ENCODE results near the gene KDM2B. TPM values are rescaled to one million over a fixed set of nuclear protein-coding genes. Genes with fewer than 3 reads are reported as not detected.

Gene KDM2B
- total and polyA plus RNA-seq, 2 donors (not counting 3 experiments of a cell fraction or from before 2014, with no cell fraction given) = 26.8 to 37.3 TPM

GRCh38 chr12:121611306-121611705, 30.5 kb upstream of the KDM2B start:
- intact Hi-C loops (cut with micrococcal nuclease) (no loop called here), dilution Hi-C loops (cut with MboI; ENCODE audit: extremely low pct_ligation_motif_present, low sequenced_read_pairs) (no loop called here)
- CTCF ChIA-PET = interaction anchor here (1.3 kb wide), 1 partner anchor 57 kb away, joined by 6 read pairs; no protein-coding TSS in a partner anchor
- Histone ChIP-seq H2AFZ (ENCODE audit: low read depth, low read length) (no peak overlapping the region), H3K27me3 (ENCODE audit: control insufficient read depth in 2 of 2, insufficient read depth in 2 of 2, low read length in 2 of 2) (no peaks in the 10 kb centered on the region), H4K20me1 (replicated peaks; ENCODE audit: control insufficient read depth, extremely low read depth, insufficient read depth, low read length) (no peaks in the 10 kb centered on the region), H3K4me1 (ENCODE audit: control insufficient read depth, extremely low read depth, insufficient read depth, low read length) (no peaks in the 10 kb centered on the region), H3K9me3 (replicated peaks; ENCODE audit: control insufficient read depth, insufficient read depth, low read length) (no peaks in the 10 kb centered on the region), H3K4me2 (ENCODE audit: insufficient read depth, low read length) (no peak overlapping the region), H3K9me1 (replicated peaks; ENCODE audit: control insufficient read depth, extremely low read depth, insufficient read depth, low read length) (no peaks in the 10 kb centered on the region), H3K79me2 (ENCODE audit: control insufficient read depth, insufficient read depth, low read length) (no peaks in the 10 kb centered on the region), H3K27ac (ENCODE audit: insufficient read depth, low read depth, low read length) (no peak overlapping the region), H3K36me3 (ENCODE audit: control insufficient read depth in 2 of 2, extremely low read depth in 1 of 2, insufficient read depth in 2 of 2, low read length in 2 of 2) (no peaks in the 10 kb centered on the region), H3K4me3 (replicated peaks in 1 of 3; ENCODE audit: insufficient read depth in 1 of 3, low read depth in 1 of 3, low read length in 3 of 3) (no peak overlapping the region), H3K9ac (replicated peaks; ENCODE audit: extremely low read depth, insufficient read depth, low read length) (no peak overlapping the region)
- no TSS peak for BruUV-seq (replicated peaks)
- TF ChIP-seq FOS (IDR thresholded peaks at IDR 0.05; ENCODE audit: borderline replicate concordance, insufficient read depth, low read length) = no peak
- no peak for TF ChIP-seq CTCF (IDR thresholded peaks at IDR 0.05; ENCODE audit: extremely low read depth in 1 of 2, insufficient read depth in 1 of 2, low read depth in 1 of 2, low read length in 2 of 2)
- TF ChIP-seq EZH2 (IDR thresholded peaks at IDR 0.05; ENCODE audit: borderline replicate concordance, low read depth, low read length, severe bottlenecking) = no peak
- TF ChIP-seq GATA2 (IDR thresholded peaks at IDR 0.05; ENCODE audit: insufficient read depth, insufficient read length, low read depth, low read length) = no peak
- no peak for TF ChIP-seq MAX (IDR thresholded peaks at IDR 0.05; ENCODE audit: insufficient read depth, insufficient read length)
- TF ChIP-seq MYC (IDR thresholded peaks at IDR 0.05; ENCODE audit: low read depth, low read length) = no peak
- no peak for TF ChIP-seq POLR2A (IDR thresholded peaks at IDR 0.05; ENCODE audit: low read depth, low read length)
- no peak for TF ChIP-seq POLR2AphosphoS5 (IDR thresholded peaks at IDR 0.05; ENCODE audit: insufficient read depth, low read depth, low read length)
- no peak for TF ChIP-seq JUN (IDR thresholded peaks at IDR 0.05; ENCODE audit: borderline replicate concordance, insufficient read depth, insufficient read length, low read depth)
- POLR2A ChIA-PET = no interaction called here
- FAIRE-seq (no peak), DNase-seq (ENCODE audit: low read depth, low spot score) (no peak)
